ENCODE results near the gene COL25A1. TPM values are rescaled to one million over a fixed set of nuclear protein-coding genes. Genes with fewer than 3 reads are reported as not detected.
"Not testable (repeated sequence)": the region's sequence is repeated elsewhere in the genome, so short reads cannot be mapped to it uniquely, and the experiment has no call there.

The COL25A1 gene
- total RNA-seq, 2 experiments from 2014 or later, result not detected

DNA sequence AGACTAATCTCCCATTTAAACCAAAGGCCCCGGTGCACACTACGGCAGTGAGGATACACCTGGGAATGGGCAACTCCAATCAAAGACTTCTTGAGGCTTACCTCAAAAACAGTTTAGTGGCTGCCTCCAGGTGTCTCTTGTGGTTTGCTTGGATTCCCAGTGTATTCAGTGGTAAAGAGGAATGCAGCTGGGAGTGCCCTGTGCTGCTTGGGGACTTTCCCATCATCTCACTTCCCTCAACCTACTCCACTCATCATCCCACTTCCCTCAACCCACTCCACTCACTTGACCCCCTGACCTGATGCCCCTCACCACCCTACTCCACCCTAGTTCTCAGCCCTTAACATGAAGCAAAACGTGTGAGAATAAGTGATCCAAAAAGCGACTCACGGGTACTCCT, 362.3 kb downstream of the COL25A1 start:
- DNase-seq (no peak), ATAC-seq (no peak)
- Mint-ChIP-seq H3K4me1 (no peaks in the 10 kb centered on the region), H3K27ac (no peak overlapping the region), H3K27me3 (no peaks in the 10 kb centered on the region), H3K9me3 (ENCODE audit: low read depth) (no peaks in the 10 kb centered on the region), H3K36me3 (ENCODE audit: low read depth) (no peaks in the 10 kb centered on the region), H3K4me3 (no peak overlapping the region)
- intact Hi-C loops (cut with DNase I, micrococcal nuclease), result no loop called here
- CTCF ChIA-PET, result no interaction called here
- POLR2A ChIA-PET, result no interaction called here

DNA sequence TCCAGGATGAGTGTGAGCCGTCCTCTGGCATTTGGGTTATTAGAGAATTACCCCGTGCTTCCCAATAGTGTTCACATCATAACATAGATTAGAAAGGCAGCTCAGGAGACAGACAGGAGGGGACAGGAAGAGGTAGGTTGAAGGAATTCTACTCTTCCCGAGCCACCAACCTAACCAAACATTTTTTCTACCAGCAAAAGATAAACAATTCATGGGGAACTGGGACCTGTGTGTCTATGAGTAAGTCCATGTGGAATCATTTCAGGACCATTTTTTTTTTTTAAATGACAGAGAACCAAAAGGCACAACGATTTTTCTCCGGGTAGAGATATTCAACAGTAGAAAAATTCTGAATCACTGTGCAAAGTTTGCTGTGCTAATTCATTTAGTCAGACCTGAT, 365.4 kb downstream of the COL25A1 start:
- DNase-seq (no peak), ATAC-seq (no peak)
- H3K9me3 Mint-ChIP-seq (ENCODE audit: low read depth), result no peaks in the 10 kb centered on the region
- no peak overlapping the region for H3K4me3 Mint-ChIP-seq
- CTCF ChIA-PET, result no interaction called here
- no peaks in the 10 kb centered on the region for H3K4me1 Mint-ChIP-seq
- H3K27me3 Mint-ChIP-seq, result no peaks in the 10 kb centered on the region
- POLR2A ChIA-PET, result no interaction called here
- H3K27ac Mint-ChIP-seq, result no peak overlapping the region
- H3K36me3 Mint-ChIP-seq (ENCODE audit: low read depth), result no peaks in the 10 kb centered on the region
- intact Hi-C loops (cut with DNase I, micrococcal nuclease), result no loop called here

DNA sequence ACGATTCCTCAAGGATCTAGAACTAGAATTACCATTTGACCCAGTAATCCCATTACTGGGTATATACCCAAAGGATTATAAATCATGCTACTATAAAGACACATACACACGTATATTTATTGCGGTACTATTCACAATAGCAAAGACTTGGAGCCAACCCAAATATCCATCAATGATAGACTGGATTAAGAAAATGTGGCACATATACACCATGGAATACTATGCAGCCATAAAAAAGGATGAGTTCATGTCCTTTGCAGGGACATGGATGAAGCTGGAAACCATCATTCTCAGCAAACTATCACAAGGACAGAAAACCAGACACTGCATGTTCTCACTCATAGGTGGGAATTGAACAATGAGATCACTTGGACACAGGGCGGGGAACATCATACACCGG, 368.5 kb downstream of the COL25A1 start:
- ATAC-seq; intact Hi-C loops (cut with DNase I, micrococcal nuclease); POLR2A ChIA-PET: not testable (repeated sequence)

DNA sequence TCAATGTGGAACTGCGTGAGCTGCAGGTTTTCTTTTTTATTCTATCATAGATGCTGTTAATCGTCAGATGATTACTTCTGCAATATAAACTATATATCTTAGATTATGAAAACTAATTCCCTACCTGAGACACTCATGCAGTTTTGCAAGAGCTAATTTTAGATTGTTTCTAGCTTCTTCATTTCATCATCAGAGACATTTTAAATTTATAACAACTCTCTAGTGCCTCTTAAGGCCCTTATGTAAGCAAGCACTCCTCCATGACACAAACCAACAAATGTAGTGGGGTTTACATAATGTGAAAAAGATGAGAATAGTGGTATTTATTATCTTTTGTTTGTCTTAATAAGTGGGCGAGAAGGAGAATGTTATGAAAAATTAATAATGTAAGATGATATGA, 369.4 kb downstream of the COL25A1 start:
- no peak for DNase-seq
- CTCF ChIA-PET, result no interaction called here
- intact Hi-C loops (cut with DNase I, micrococcal nuclease), result no loop called here
- no peak for ATAC-seq
- Mint-ChIP-seq H3K9me3 (ENCODE audit: low read depth) (no peaks in the 10 kb centered on the region), H3K4me3 (no peak overlapping the region), H3K4me1 (no peaks in the 10 kb centered on the region), H3K36me3 (ENCODE audit: low read depth) (no peaks in the 10 kb centered on the region), H3K27ac (no peak overlapping the region), H3K27me3 (no peaks in the 10 kb centered on the region)
- POLR2A ChIA-PET, result no interaction called here

More for the DNA sequence above, 368.5 kb downstream of the COL25A1 start:
- H3K27ac Mint-ChIP-seq; H3K27me3 Mint-ChIP-seq; H3K4me3 Mint-ChIP-seq; DNase-seq; H3K9me3 Mint-ChIP-seq (ENCODE audit: low read depth); CTCF ChIA-PET; H3K4me1 Mint-ChIP-seq; H3K36me3 Mint-ChIP-seq (ENCODE audit: low read depth): not testable (repeated sequence)

DNA sequence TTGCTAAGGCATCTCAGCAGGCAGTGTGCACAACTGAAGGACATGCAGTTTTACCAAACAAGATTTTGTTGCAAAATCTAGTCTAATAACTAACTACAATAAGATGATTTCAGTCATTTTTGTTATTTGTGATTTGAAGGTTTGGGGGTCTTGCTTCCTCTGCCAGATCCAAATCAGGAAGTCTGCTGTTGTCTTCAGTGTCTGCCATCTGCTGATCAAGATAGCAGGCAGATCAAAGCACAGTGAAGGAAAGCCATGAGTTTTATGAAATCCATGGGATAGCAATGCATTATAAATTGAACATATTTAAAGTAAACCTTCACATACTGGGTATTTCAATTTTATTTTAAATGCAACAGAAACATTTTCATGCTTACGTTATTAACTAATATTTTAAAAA, 370.5 kb downstream of the COL25A1 start:
- H3K27me3 Mint-ChIP-seq, result no peaks in the 10 kb centered on the region
- no peak for ATAC-seq

DNA sequence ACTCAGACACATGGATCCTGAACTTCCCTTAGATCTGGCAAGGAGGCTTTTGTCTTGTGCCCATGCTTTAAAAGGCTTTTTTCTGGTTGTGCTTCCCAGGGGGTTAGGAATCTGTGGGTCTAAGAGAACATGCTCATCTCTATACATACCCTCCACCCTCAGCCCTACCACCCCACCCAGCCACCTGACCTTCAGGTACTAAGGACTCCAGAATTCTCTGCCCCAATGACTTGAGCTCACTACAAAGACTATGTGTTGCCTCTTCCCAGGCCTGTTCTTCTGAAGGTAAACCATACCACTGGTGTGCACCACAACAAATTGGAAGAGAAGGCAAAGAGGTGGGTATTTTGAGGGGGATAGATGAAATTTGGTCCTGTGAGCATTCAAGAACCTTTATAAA, 372.3 kb downstream of the COL25A1 start:
- CTCF ChIA-PET, result no interaction called here
- POLR2A ChIA-PET, result interaction anchor here (0.6 kb wide), 1 partner anchor 17 kb away, joined by 3 read pairs; no protein-coding TSS in a partner anchor
- no peak overlapping the region for H3K27ac Mint-ChIP-seq

More for the DNA sequence above, 370.5 kb downstream of the COL25A1 start:
- Mint-ChIP-seq H3K4me1 (no peaks in the 10 kb centered on the region), H3K36me3 (ENCODE audit: low read depth) (no peaks in the 10 kb centered on the region), H3K27ac (no peak overlapping the region), H3K9me3 (ENCODE audit: low read depth) (no peaks in the 10 kb centered on the region), H3K4me3 (no peak overlapping the region)
- CTCF ChIA-PET, result no interaction called here
- POLR2A ChIA-PET, result no interaction called here
- no peak for DNase-seq
- intact Hi-C loops (cut with DNase I, micrococcal nuclease), result no loop called here

DNA sequence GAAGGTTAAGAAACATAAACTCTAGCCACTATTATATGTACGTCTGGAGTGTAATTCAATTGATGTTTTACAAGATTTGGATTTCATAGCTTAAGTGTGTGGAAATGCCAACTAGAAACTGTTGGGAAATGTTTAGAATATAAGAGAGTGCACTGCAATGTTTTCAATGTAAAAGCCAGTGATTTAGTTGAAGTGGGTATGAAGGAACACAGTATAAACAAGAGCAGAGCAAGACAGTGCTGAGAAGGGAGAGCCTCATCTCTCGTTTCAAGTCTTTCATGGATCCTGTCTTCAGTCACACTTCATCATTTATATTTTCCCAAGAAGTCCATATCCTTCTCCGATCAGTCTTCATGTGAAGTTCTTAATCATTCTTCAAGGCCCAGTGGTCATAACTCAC, 375.7 kb downstream of the COL25A1 start:
- ChIA-PET CTCF (no interaction called here), POLR2A (no interaction called here)
- ATAC-seq (no peak), DNase-seq (no peak)
- no peaks in the 10 kb centered on the region for H3K36me3 Mint-ChIP-seq (ENCODE audit: low read depth)
- peaks cover 2% of the 10 kb centered on the region for H3K27me3 Mint-ChIP-seq
- H3K9me3 Mint-ChIP-seq (ENCODE audit: low read depth), result no peaks in the 10 kb centered on the region
- H3K4me1 Mint-ChIP-seq, result no peaks in the 10 kb centered on the region
- H3K27ac Mint-ChIP-seq, result no peak overlapping the region
- intact Hi-C loops (cut with DNase I, micrococcal nuclease), result no loop called here
- no peak overlapping the region for H3K4me3 Mint-ChIP-seq

More for the DNA sequence above, 372.3 kb downstream of the COL25A1 start:
- Mint-ChIP-seq H3K36me3 (ENCODE audit: low read depth) (no peaks in the 10 kb centered on the region), H3K9me3 (ENCODE audit: low read depth) (no peaks in the 10 kb centered on the region), H3K4me3 (no peak overlapping the region), H3K27me3 (no peaks in the 10 kb centered on the region), H3K4me1 (no peaks in the 10 kb centered on the region)
- DNase-seq (no peak), ATAC-seq (no peak)
- intact Hi-C loops (cut with DNase I, micrococcal nuclease), result no loop called here

DNA sequence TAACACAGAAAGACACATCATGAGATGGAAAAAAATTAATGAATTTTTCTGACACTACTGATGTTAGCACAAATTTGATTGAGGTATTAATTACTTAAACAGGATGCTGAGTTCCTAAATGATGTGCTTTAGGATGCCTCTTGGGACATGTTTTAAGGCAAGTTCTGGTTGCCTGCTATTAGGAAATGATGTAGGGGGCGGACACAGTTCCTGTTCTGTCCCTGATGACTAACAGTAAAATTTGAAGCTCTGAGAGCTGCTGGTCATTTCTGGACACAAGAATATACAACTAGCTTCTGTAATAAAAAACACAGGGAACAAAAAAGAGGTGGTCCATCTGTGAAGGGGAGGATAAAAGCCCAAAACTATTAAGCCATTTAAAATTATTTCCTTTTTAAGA, 376.4 kb downstream of the COL25A1 start:
- ChIA-PET POLR2A (no interaction called here), CTCF (no interaction called here)
- Mint-ChIP-seq H3K4me1 (no peaks in the 10 kb centered on the region), H3K27me3 (peaks cover 2% of the 10 kb centered on the region), H3K9me3 (ENCODE audit: low read depth) (no peaks in the 10 kb centered on the region), H3K36me3 (ENCODE audit: low read depth) (no peaks in the 10 kb centered on the region), H3K27ac (no peak overlapping the region), H3K4me3 (no peak overlapping the region)
- intact Hi-C loops (cut with DNase I, micrococcal nuclease), result no loop called here
- ATAC-seq (no peak), DNase-seq (no peak)

DNA sequence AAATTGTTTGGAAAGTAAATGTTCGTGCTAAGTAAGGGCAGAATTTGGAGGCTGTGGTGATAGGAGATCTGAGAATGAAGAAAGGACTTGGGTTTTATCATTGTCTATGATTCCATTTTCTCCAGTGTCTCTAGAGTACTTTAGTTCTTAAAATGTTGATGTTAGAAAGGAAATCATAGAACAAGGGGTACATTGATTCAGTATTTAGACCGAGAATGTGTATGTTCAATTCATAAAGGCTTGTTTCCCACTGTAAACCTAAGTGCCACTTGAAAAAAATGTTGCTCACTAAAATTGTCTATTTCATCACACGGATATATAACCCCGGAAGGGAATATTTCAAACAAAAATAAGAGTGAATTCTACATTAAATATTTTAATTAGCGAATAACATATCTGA, 380.3 kb downstream of the COL25A1 start:
- CTCF ChIA-PET, result no interaction called here
- ATAC-seq, result no peak
- H3K4me1 Mint-ChIP-seq, result no peaks in the 10 kb centered on the region
- H3K4me3 Mint-ChIP-seq, result no peak overlapping the region
- H3K9me3 Mint-ChIP-seq (ENCODE audit: low read depth), result no peaks in the 10 kb centered on the region
- H3K27me3 Mint-ChIP-seq, result peaks cover 2% of the 10 kb centered on the region
- no peaks in the 10 kb centered on the region for H3K36me3 Mint-ChIP-seq (ENCODE audit: low read depth)
- POLR2A ChIA-PET, result no interaction called here
- intact Hi-C loops (cut with DNase I, micrococcal nuclease), result no loop called here
- H3K27ac Mint-ChIP-seq, result no peak overlapping the region
- no peak for DNase-seq

DNA sequence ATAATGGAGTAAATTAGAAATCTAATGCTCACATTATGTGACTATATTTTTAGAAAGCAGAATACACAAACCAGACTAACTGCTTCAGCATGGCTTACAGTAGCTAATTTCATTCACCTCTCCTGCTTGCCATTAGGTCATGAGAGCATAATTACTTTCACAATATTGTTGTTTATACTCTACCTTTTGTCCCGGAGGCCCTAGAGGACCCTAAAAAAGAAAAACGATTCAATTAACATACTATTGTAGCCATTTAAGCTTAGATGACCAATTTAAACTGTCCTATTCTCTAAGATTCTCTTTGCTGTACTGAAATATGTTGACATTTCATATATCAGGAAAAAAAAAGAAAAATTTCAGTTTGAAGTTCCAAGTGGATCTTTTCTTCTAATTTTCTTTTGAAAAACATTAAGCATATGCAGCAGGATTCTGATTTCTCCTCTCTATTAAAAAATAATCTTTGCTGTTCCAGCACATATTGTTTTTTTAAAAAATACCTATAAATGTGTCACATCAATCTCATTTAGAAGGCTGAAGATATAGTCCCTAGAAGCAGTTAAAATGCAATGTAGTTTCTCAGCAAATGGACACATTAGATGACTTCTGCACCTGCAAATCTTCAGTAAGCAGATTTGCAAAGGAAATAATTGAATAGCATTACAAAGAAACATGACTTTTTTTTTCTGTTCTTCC, 381.9 kb downstream of the COL25A1 start:
- ChIA-PET CTCF (no interaction called here), POLR2A (no interaction called here)
- Mint-ChIP-seq H3K36me3 (ENCODE audit: low read depth) (no peaks in the 10 kb centered on the region), H3K4me3 (no peak overlapping the region), H3K4me1 (no peaks in the 10 kb centered on the region), H3K27ac (no peak overlapping the region), H3K9me3 (ENCODE audit: low read depth) (no peaks in the 10 kb centered on the region), H3K27me3 (peaks cover 2% of the 10 kb centered on the region)
- no peak for ATAC-seq
- no peak for DNase-seq
- intact Hi-C loops (cut with DNase I, micrococcal nuclease), result no loop called here

DNA sequence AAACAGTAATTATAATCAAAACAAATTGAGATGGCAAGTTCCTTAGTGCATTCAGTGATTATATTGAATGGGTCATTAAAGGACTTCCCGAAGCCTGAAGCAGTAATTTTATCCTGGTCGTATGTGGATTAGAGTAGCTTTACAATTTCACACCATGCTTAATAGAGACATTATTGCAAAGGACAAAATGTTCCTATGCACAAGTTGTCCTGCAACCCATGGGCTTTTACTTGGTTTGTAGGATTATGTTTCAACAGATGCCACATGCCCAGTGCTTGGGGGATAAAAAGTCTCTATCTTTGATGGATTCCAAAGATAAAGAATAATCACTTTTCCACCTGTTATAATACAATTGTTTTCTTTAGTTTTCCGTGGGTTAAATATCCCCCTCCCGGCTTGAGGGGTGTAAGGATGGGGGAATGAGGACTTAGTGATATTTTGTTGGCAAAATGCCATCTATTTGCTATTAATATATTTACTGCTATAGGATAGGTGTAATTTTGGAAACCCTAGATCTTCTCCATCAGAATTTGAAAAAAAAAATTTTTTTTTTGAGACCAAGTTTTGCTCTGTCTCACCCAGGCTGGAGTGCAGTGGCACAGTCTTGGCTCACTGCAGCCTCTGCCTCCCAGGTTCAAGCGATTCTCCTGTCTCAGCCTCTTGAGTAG, 383.1 kb downstream of the COL25A1 start:
- DNase-seq, result no peak
- no peaks in the 10 kb centered on the region for H3K9me3 Mint-ChIP-seq (ENCODE audit: low read depth)
- no peaks in the 10 kb centered on the region for H3K36me3 Mint-ChIP-seq (ENCODE audit: low read depth)
- no peak for ATAC-seq
- CTCF ChIA-PET, result no interaction called here
- intact Hi-C loops (cut with DNase I, micrococcal nuclease), result no loop called here
- no peak overlapping the region for H3K27ac Mint-ChIP-seq
- H3K4me3 Mint-ChIP-seq, result no peak overlapping the region
- H3K4me1 Mint-ChIP-seq, result no peaks in the 10 kb centered on the region
- H3K27me3 Mint-ChIP-seq, result peaks cover 2% of the 10 kb centered on the region
- POLR2A ChIA-PET, result no interaction called here

DNA sequence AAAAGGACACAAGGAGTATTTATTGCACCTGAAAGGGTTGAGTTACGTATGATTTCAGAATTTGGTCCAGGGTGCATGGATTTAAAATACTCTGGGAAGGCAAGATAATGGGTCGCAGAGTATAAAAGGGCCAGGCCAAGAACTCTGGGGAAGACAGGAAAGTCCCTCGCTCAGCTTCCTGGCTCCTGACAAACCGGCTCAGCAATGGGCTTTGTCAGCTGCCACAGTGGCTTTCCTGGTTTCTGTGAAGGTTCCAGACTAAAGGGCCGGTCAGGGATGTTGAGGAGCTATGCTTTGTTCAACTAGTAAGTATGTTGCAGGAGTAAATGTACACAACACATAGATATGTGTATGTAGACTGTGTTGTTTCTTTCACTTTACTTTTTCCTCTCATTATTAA, 385.2 kb downstream of the COL25A1 start:
- Mint-ChIP-seq H3K27me3 (no peaks in the 10 kb centered on the region), H3K4me1 (no peaks in the 10 kb centered on the region), H3K36me3 (ENCODE audit: low read depth) (no peaks in the 10 kb centered on the region), H3K27ac (no peak overlapping the region), H3K9me3 (ENCODE audit: low read depth) (no peaks in the 10 kb centered on the region), H3K4me3 (no peak overlapping the region)
- DNase-seq (no peak), ATAC-seq (no peak)
- ChIA-PET POLR2A (no interaction called here), CTCF (no interaction called here)
- intact Hi-C loops (cut with DNase I, micrococcal nuclease), result no loop called here

Measured in activated CD4-positive, alpha-beta T cell treated with anti-CD3 and anti-CD28 coated beads for 36 hours (primary cell).